GOT3 (cell line): Measurements from ENCODE around the gene FOXF2.

Source experiments
- DNase-seq: peaks from one replicate; lab custom pipeline; 2025; ENCODE audit warnings: mixed read lengths; lab: John Stamatoyannopoulos, UW

Gene FOXF2

DNA sequence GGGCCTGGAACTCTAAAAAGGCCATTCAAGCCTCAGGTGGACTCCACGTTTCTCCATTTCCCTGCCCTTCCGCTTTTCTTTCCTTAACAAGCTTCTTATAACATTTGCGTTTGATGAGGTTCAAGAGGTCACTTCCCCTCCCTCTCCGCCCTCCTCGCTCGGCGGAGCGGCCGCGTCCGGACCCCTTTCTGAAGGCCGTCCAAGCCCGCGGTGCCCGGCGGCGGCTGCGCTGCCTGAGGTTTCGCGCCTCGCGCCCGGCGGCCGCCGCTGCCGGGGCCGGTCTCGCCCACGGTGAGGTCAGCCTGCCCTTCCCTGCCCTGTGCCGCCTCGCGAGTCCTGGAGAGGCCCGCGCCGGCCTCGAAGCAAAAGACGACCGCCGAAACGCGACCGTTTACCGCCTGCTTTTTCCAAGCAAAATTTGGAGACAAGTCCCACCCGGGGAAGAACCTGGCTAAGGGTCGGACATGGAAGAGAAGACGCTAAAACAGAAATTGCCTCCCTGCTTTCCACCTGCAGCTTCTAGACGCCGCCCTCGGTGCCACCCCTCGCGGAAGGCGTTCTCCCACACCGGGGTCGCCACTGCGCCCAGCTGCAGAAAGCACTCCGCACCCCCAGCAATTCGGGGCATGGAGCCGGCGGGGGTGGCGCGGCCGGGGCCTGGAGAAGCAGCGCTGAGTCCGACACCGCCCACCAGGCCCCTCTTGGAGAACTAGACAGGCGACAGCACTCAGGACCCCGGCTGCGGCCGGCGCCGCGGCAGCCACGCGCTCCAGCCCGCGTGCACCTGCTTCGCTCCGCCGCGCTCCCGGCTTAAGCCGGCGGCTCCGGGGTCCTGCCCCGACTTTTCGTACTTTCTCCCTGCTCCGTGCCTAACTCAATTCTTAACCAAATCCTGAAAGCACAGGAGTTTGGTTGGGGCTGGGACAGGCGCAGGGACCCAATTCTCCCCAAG is 11.0 kb upstream of the FOXF2 start:
- DNase-seq = no peak

DNA sequence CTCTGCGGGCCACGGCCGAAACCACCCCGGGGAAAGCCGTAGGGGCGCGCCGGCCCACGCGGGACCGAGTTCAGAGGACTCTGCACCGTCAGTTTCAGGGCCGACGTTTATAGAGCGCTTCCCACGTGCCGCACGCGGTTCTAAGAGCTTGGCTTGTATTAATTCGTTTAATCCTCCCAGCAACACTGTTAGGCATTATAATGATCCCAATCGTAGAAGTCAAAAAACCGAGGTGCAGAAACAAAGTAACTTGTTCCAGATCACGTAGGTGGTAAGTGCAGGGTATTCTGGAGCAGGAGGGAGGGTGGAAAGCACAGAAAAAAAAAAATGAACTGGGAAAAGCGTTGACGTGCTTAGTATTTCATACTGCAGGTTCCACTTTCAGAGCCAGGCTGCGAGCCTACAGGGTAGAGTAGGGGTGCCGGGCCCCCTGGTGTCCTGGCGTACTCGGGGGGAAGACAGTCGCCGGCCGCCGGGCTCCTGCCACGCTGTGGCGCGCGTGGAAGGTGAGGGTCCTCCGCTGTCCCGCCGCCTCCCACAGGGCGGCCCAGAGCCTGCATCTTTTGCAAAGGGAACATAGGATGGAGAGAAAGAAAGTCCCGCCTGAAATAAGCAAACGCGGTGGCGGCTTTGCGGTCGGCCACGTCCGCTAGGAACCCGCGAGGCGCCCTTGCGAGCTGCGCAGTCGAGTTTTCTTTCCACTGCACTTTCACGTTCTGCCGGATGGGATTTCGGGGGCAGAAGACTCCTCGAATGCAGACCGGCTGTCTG is 10.2 kb upstream of the FOXF2 start:
- no peak for DNase-seq

DNA sequence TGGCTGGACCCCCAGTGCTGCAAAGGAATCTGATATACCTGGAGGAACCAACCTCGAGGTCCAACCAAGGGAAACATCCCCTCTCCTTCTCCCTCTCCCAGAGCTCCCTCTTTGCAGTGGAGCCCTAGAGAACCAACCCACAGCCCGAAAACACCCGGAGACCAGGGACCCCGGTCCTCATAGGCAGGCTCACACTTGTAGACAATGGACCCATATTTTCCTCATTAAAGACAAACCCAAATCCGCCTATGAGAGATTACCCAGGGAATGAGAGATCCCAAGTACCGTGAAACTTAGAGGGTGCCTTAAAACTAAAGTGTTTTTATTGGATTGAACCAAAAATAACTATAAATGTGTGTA is 9.6 kb upstream of the FOXF2 start:
- no peak for DNase-seq

DNA sequence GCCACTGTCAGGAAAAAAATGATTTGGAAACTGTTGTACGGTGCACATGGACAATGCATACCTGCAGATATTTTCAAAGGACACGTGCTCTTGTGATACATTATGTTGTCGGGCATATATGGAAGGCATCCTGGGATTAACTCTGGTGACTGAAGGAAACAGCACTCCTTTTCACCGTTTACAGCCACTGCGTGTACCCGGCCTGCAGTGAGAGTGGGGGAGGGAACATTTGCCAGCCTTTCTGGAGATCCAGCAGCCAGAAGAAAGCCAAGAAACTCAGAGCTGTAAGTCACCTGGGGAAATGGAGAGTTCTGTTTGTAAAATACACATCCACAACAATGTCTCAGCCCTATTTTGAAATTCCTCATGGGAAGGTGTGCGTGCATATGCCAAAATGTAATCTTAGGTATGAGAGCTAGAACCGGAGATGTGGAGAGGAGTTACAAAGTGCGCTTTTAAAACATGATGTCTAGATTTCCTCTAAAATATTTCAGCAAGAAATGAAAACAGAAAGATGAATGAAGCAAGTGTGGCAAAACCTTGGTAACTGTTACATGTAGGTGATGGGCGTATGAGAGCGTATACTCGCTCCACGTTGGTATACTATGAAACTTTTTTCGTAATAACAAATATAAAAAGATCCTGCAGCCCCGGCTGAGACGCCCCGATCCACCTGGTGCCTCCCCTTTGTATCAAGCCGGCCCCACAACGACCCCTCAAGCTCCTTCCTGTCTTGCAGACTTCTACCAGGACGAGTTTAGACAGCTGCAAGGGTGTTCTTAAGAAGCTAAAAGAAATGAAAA is 8.6 kb upstream of the FOXF2 start:
- DNase-seq = no peak

DNA sequence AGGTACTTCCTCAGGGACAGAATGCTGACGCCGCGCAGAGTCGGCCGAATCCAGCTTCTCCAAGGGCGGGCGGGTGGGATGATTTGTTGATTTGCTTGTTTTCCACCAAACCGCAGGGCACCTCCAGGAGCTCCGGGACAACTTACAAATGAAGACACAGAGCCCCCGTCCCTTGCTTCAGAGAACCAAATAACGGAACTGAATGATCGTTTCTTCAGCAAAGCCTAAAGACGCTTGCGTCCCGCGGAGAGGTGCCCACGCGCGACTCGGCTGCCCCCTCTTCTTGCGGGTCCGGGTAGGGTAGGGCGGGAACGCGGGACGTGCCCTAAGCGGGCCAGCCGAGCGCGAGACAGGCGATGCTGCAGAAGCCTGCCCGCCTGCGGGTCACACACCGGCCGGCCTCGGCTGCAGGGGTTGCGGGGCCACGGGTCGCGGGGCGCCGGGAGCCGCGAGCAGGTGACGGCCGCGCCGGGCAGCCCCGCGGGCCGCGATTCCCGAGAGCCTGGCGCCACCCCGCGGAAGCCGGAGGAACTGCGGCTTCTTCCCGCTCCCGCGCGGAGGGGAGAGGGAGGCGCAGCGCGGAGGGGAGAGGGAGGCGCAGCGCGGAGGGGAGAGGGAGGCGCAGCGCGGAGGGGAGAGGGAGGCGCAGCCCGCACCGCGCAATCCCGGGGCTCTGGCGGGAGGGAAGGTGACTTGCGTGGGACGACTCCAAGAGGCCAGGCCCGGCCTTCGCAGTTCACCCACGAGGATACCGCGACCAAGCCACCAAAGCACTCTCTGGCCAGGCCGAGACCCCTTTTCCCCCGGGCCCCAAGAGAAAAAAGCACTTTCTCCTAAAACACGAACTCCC is 7.7 kb upstream of the FOXF2 start:
- DNase-seq = no peak

DNA sequence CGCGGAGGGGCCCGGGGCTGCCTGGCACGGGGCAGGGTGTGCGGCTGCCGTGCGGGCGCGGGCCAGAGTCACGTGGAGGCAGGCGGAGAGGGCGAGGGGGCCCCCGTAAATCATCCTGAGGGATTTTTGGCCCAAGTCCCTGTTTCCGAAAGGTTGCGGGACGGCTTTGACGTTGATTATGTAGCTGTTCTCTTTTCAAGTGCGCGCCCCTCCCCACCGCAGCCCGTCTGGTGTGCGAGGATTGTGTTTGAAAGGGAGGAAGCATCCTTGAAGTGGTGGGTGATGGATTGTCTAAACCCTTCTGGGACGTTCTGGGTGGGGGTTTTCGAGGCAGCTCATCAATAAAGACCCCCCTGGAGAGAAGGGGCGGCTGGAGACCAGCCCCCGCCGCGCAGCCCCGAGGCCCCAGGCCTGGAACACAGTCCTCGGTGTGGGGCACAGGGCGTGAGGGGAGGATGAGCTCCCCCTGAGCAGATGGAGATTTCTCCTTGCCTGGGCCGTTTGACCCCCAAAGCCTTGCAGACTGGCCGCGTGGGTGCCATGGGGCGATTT is 7.0 kb upstream of the FOXF2 start:
- DNase-seq = no peak

DNA sequence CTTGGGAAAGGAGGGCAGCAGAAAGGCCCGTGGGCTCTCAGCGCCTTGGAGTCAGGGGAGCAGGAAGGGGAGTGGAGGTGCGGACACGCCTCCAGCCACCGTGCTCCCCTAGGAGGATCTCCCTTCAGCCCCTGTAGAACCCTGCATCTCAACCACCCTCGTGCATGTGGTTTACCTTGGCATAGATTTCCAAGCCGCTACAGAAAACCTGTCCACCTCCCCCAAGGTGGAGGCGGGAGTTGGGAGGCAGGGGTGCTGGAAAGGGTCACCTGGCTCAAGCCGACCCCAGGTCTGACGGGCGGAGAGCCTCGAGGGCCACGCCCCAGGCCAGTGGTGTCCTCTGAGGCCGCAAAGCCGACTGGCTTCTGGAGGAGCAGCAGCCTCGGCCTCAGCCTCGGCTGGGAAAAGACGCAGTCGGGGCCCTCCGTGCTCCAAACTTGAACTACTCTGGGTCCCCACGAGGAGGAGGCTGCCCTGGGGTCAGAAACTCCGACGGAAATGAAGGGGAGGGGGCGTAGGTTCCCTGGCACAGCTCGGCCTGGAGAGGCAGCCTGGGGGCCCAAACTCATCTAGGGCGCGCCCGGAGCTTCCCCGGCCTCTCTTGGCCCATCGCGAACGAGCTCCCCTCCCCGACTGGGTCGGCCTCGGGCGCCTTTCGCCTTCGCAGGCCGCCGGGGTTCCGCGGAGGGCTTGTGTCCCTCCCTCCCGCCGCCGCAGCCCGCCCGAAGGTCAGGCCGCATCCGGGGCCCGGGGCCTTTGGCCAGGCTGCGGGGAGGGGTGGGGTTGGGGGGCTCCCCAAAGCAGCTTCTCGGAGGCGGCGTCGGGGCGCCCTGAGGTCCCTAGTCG is 6.3 kb upstream of the FOXF2 start:
- DNase-seq = no peak

DNA sequence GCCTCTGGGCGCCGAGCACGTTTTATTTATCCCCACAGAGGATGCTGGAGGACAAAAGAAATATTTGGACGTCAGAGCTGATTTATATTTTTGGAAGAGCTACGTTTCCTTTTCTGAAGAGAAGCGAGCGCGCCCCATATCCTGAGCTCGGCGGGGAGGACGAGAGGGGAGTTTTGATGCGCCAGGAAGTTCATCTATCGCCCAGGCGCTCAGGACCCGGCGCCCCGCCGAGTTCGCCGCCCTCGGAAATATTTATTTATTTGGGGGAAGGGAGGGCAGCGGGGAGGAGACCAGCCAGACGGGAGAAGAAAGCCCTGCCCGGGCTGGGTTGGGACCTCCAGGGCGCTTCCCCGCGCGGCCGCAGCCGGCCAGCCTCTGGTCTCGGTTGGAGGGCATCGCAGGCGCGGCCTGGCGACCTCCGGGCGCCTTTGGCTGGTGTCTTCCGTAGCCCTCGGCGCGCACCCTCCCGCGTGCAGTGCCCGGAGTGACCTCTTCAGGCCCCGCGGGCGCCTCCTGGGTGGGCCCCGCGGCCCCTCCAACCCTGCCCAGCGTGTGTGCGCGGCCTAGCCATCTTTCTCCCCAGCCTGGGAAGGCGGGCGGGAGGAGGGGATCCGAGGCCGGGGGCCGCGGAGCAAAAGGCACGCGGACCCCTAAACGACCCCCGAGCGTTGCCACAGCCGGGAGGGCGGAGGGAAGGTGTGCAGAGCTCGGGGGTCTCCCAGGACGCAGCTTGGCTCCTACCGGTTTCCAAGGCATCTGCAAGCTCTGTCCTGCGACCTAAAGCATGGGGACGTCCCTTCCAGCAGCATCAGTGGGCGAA is 5.4 kb upstream of the FOXF2 start:
- DNase-seq = no peak

DNA sequence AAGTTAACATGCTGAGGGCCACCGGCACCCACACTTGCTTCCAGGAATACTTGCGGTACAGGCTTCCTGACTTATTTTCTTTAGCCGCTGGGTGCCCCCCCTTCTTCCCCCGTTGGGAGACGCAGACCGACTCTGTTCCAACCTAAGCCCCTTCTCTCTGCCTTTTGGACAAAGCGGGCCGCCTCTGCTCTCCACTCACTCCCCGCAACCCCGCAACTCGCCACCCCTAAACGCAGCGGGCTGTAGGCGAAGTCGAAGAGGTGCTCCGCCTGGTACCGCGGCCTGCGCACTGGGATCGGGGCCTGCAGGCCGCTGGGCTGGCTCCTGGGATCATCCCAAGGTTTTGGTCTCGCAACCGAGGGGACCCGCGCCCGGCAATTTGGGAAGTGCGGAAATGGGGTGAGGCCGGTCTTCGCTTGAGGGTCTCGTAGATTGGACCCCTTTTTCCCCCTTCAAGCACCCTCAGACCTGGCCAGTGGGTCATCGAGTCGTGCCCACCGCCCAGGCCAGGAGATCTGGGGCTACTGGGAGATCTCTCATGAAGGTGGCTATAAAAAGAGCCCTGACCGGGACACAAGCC is 4.7 kb upstream of the FOXF2 start:
- no peak for DNase-seq

DNA sequence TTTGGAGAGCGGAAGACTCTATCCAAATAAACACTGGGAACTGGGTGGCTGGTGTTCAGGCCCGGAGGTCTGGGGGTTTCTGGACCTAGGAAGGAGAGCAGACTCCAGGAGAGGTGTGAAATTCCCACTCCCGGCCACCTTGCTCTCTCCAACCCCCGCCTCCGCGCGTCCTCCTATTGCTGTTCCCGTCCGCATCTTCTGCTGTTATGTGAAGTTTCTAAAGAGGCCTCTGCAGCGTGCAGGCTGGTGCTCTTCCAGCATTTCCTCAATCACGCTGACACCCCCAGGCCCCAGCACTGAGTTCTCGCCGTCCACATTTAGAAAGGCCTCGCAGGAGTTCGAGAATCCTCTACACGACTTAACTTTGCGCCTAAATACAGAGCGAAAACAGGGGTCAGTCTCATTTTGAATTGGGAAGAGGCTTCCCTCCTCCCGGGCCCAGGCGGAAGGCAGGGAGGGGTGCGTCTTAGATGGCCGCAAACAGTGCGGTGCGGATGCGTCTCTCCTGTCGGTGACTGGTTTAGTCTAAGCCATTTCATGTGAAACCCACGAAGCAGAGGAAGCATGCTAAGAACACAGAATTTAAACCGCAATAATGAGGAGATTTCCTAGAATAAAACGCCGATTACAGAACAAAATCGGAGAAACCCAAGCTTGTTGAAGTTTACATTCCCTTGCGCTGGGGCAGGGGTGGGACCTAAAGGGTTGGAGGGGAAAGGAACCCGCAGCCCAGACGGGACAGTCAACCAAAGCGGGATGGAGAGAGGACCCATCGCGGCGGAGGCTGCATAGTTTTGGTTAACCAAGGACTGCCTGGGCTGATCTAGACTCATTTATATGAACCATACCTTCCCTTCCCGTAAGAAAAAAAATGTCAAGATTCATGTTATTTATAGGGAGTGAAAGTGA is 4.0 kb upstream of the FOXF2 start:
- DNase-seq = no peak

DNA sequence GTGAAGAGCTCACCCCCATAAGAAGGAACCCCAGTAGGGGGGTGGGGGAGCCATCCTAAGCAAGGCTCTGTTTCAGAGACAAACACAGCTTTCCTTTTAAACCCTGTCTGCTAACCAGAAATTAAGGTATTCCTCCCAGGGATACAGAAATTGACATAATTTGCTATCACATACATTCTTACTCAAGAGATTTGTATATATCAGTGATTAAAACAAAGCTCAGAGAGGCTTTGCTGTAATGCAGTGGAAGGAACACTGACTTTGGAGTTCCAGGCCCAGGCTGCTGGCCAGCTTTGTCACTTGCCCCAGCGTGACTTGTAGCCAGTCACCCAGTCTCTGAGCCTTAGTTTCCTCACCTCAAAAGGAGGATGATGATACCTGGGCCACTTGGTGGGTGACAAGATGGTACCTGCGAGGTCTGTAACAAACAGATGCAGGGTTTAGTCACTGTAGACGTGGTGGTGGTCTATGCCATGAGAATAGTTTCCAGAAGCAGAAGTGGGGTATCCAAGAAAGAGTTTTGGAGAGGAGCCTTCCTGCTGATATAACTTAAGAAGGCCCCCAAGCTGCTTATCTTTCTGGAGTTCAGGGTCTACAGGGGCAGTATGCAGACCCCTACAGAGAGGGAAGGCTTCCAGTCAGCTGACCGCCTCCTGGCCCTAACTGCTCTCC is 3.2 kb upstream of the FOXF2 start:
- no peak for DNase-seq

DNA sequence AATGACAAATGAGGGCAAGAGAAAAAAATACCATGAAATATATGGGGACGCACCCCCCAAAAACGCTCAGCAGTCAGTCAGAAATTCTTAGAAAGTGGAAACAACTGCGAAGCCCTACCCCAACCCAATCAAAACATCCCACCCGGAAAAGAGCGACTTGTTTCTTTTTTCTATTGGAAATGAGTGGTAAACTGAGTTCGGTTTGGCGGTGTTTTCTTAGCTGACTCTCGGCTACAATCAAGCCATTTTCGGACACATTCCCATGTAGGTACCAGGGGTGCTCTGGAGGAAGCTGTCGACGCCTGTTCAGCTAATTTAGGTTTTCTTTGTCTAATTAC is 1.9 kb upstream of the FOXF2 start:
- DNase-seq = no peak

DNA sequence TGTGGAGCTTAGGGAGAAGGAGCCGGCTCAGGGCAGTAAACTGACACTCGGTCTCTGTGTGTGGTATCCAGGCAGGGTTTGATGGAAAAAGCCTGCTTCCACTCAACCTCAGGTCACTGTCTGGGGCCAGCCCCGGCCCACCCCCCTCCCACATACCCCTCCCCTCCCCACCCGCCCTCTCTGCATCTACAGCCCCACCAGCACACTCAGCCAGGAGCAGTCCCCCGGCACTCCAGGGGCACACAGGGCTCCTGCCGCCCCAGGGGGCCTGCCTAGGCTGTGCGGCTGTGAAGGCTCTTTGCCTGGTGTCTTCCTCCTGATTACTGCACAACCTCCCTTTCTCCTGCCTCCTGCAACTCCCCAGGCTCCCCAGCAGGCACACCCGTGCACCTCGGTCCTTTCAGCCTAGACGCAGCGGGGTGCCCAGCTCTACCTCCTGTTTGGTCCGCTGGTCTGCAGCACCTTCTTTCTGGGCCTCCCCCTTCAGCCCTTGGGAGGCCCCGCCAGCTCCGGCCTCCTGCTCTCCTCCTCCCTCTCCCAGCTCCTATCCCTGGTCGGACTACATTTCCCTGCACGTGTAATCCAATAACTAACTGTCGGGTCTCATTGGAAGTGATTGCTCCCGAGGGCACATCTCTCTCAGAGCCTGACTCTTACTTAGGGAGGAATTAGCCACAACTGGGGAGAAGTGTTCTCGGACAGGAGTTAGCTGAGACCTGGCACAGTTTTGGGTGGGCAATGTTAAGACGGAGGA is 1.3 kb upstream of the FOXF2 start:
- no peak for DNase-seq

DNA sequence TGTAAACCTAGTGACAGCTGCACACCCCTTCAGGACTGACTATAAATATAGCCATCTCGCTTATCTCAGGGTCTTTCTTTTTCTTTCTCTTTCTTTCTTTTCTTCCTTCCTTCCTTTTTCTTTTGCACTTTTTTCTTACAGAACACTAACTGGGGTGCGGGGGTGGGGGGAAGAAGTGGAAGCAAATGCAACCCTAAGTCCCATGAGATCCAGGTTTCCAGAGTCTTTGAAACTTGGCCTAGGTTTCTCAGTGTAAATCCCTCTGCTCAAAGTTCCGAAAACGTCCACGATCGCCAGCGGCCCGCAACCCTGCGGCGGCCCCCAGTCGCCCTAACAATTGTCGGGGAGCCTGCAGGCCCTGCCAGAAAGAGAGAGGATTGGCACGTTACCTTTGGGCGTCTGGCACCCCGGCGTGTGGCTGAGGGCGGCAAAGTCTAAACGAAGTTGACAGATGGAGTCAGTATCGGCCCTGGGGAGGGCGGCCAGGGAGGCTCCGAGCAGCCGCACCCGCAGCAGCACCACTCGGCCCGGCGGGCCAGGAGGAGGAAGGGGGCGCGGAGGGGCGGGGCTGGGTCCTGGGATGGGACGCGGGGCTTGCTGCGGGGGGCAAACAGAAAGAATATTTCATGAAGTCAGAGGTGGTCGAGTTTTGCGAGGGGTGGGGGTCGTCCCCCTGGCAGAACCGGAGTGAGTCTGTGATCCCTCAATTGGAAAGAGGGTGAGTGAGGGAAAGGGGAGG is 577 bp upstream of the FOXF2 start:
- no peak for DNase-seq

DNA sequence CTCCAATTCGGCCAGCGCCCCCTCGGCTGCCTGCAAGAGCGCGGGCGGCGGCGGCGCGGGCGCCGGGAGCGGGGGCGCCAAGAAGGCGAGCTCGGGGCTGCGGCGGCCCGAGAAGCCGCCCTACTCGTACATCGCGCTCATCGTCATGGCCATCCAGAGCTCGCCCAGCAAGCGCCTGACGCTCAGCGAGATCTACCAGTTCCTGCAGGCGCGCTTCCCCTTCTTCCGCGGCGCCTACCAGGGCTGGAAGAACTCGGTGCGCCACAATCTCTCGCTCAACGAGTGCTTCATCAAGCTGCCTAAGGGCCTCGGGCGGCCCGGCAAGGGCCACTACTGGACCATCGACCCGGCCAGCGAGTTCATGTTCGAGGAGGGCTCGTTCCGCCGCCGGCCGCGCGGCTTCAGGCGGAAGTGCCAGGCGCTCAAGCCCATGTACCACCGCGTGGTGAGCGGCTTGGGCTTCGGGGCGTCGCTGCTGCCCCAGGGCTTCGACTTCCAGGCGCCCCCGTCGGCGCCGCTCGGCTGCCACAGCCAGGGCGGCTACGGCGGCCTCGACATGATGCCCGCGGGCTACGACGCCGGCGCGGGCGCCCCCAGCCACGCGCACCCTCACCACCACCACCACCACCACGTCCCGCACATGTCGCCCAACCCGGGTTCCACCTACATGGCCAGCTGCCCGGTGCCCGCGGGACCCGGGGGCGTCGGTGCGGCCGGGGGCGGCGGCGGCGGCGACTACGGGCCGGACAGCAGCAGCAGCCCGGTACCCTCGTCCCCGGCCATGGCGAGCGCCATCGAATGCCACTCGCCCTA is 963 bp downstream of the FOXF2 start:
- no peak for DNase-seq
